HG03175 (cell line): ENCODE results near the gene KIF6.
A peak's percentile ranks its signal among the peaks of the same experiment; 100 is the strongest.

Experiments used
- ATAC-seq: cut with Tn5 transposase; IDR thresholded peaks from one replicate; pipeline ENCODE4 v1.9.1; 2021; ENCODE audit warnings: mild to moderate bottlenecking, moderate library complexity; ENCODE audit not compliant: unreplicated experiment

Gene KIF6

GRCh38 chr6:39361657-39362486 is 363.3 kb downstream of the KIF6 start:
- peak; percentile 75 for ATAC-seq

- ATAC-seq: no peak
Measured at GRCh38 chr6:39360378-39360777, 364.8 kb downstream of the KIF6 start.

DNA sequence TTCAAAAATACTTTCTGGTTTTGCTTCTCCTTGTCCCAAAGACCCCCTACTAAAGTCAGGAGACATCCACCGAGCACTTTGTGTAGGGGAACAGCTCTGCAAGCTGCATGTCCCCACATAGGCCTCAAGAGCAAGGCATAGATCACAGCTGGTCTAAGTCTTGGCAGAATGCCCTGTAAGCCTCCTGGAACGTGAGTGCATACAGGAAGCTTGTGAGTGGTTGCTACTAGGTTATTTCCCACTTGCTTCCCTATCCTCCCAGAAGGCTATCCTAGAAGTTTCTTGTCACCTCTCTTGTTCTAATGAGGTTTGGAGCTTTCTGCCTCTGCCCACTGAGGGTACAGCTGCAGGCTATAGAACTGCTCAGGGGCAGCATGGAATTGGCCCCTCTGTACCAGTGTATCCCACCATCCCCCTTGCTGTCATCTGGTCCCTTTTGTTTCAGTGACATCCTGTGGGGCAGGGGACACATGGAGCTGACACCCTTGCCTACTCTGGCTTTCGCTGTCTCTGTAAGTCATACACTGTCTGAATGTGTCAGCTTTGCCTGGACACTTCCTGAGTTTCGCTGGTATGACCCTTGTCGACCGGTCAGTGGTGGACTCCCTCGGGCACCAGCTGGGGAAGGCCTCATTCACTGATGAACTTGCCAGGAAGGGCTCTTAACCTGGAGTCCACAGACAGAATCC is 367.1 kb downstream of the KIF6 start:
- no peak for ATAC-seq

DNA sequence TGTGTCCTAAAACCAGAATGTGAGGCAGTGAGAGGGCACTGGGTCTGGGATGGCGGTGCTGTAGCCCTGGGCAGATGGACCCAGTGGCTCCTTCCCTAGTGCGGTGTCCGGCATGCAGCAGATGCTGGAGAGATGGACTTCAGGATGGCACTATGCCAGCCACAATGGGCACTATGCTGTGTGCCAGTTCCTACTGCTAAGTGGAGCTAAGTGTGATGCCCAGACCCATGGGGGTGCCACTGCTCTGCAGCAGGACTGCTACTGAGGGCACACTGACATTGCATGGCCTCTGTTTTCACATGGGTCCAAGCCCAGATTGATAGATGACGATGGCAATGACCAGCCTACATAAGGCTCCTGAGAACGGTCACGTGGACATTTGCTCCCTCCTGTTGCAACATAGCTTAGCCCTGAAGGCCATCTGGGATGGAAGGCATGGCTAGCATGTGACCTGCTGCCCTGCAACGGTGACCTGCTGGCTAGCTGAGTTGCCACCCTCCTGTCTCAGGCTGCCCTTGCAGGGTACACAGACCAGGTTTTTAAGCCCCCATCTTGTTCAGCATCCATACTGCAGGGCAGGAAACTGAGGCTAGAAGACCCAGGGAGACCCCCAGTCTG is 371.4 kb downstream of the KIF6 start:
- ATAC-seq: no peak

- ATAC-seq: no peak
Measured at GRCh38 chr6:39350723-39351505, 374.3 kb downstream of the KIF6 start.

- no peak for ATAC-seq
Measured at GRCh38 chr6:39348740-39349139, 376.5 kb downstream of the KIF6 start.

- ATAC-seq: peak; percentile 53
Measured at GRCh38 chr6:39347906-39348585, 377.2 kb downstream of the KIF6 start.

- ATAC-seq: no peak
Measured at GRCh38 chr6:39347206-39347605, 378.0 kb downstream of the KIF6 start.

DNA sequence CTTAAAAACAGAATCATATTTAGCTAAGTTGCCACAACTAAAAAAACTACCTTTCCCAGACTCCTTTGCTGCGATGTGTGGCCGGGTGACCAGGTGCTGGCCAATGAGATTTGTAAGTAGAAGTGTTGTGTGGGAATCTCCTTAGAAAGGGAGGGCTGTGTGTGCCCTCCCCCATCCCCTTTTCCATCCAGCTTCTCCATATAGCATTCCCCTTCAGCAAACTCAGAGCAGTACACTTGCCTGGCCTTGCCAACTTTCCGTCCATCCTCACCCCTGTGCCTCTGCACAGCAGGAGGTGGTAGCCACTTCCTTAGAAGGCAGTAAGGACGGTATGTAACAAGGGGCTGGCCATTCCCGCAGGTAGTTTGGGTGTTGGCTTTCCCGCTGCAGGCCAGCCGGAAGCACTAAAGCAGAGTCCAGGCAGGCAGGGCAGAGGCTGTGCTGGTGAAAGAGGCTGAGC is 380.4 kb downstream of the KIF6 start:
- ATAC-seq: no peak

DNA sequence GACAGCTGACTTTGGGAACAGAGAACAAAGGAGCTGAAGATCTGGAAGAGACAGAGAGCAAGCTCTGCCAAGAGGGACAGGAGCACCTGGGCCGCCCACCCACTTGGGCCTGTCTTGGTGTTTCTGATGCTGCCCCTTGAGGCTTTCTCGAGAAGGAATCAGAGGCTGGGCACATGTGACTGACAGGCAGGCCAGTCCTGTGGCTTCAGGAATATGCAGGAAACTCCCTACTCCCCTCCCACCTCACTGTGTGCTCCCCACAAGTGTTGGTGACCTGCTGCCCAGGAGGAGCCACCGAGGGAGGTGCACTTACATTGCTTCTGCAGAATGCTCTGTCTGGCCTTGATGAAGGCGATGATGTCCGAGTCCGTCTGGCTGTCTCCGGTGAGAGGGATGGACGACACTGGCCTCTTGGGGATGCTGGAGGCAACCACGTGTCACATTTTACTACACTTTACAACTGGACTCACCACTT is 381.8 kb downstream of the KIF6 start:
- no peak for ATAC-seq

DNA sequence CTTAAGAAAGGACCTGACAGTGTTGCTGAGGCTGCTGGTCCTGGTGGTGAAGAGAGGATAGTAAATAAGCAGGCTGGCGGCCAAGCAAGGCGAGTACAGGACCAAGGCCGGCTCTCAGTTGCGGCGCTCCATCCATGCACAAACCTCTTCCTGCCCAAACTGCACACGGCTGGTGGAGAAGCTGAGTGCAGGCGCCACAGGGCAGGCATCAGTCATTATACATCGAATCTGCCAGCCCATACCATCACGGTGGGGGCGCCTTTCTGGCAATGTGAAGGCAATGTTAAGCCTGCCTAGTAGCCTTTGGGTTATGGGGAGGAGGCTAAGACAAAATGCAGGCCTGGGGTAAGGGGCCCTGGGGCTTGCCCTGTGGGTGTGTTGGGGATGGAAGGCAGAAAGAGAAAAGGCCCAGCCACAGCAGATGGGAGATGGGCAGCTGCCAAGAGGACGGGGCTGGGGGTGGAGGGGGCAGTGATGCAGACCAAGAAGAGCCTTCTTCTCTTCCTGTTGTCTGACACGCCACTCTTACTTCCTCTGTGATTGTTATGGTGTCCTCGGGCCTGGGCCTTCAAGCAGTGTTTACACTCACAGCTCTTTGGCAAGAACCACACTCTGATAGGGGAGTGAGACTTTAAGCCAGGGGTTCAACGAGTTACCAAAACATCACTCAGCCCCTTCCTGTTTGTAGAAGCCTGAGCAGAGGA is 382.4 kb downstream of the KIF6 start:
- ATAC-seq: peak; percentile 56

DNA sequence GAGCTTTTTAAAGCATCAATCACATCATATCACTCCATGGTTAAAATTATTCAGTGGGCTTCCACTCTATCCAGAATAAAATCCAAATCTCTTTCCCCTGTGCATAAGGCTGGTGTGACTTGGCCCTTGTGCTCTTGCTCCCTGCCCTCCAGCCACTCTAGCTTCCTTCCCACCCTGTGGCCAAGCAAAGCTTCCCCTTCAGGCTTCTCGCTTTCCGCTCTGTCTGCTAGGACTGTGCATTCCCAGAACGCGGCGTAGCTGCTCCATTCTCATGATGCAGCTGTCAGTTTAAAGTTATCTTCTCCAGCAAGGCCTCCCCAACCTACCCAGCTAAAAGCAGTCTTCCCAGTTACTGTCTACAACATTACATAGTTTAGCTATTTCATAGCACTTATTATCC is 383.3 kb downstream of the KIF6 start:
- ATAC-seq: no peak

GRCh38 chr6:39341352-39341751 is 383.9 kb downstream of the KIF6 start:
- ATAC-seq: no peak

DNA sequence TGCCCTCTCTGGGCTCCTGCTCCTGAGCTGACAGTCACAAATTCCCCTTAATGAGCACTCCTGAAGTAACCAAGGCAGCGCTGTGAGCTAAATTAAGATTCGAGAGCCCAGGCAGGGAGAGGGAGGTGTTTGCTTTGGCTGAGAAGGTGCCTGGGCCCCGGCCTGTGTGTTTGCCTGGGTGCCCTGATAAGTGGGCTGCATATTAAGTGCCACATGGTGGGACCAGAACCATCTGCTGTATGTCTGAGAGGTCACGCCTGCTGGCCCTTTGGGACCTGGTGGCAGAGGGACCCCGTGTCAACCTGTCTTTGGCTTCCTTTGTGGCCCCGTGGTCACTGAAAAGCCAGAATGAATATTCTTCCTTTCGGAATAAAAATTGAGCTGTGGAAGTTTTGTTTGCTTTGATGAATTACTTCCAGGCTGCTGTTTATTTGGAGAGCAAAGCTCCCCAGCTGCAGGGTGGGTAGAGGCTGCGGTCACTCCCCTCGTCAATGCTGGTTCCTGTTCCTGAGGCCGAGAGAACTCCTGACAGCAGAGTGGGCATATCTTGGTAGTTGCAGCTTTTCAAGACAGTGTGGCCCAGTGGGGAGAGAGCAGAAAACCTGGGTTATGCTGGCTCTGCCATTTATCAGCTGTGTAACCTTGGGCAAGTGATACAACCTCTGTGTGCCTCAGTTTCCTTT is 385.2 kb downstream of the KIF6 start:
- no peak for ATAC-seq

GRCh38 chr6:39339096-39339867 is 385.9 kb downstream of the KIF6 start:
- ATAC-seq: no peak

DNA sequence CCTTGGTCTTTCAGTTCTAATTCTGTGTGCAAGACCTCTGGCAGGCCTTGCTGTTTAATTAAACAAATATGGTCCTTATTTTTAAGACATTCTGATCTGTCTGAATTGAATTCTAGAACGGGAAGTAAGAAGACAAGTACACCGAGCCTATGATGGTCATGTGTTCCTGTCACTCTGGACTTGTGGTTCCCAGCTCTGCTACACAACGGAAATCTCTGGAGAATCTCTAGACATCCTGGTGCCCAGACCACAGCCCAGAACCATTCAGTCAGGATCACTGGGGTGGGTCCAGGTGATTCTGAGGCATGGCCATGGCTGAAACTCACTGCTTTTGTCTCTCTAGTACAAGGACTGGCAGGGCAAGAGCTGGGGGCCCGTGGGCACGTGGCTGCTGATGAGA is 386.8 kb downstream of the KIF6 start:
- ATAC-seq: no peak

GRCh38 chr6:39335780-39336545 is 389.2 kb downstream of the KIF6 start:
- peak; percentile 75 for ATAC-seq
